Neural cell (in vitro differentiated cells): ENCODE measurements around the gene GALNT8. TPM values are rescaled to one million over a fixed set of nuclear protein-coding genes. Genes with fewer than 3 reads are reported as not detected.

Experiments used
- H2AFZ ChIP-seq: fragments of 200-600, 300-800 bp; sonication (generic), shearing (Covaris generic); 2 replicates; pipeline ENCODE4 v1.6.0; 2014; ENCODE audit warnings: low read depth, mild to moderate bottlenecking, antibody characterized with exemption, low read length, moderate library complexity
- H3F3A ChIP-seq: fragments of 200-600 bp; shearing (Covaris generic); 2 replicates; pipeline ENCODE4 v1.6.1; 2016; ENCODE audit warnings: mild to moderate bottlenecking, moderate library complexity, mixed read lengths, antibody characterized with exemption, low read length; ENCODE audit not compliant: insufficient read depth, poor library complexity, severe bottlenecking
- H3K27ac ChIP-seq: fragments of 200-600, 300-800 bp; sonication (generic), shearing (Covaris generic); 2 replicates; pipeline ENCODE4 v1.5.1; 2014; ENCODE audit warnings: mild to moderate bottlenecking, low read length, moderate library complexity
- H3K27me3 ChIP-seq: fragments of 300-800, 200-600 bp; sonication (generic), shearing (Covaris generic); 2 replicates; pipeline ENCODE4 v1.6.0; 2014; ENCODE audit warnings: mild to moderate bottlenecking, low read depth, low read length, moderate library complexity; ENCODE audit not compliant: insufficient read depth
- H3K36me3 ChIP-seq: fragments of 300-800, 200-600 bp; sonication (generic), shearing (Covaris generic); 2 replicates; pipeline ENCODE4 v1.5.1; 2014; ENCODE audit warnings: mild to moderate bottlenecking, antibody characterized with exemption, low read length, moderate library complexity; ENCODE audit not compliant: insufficient read depth
- H3K4me2 ChIP-seq: fragments of 300-800, 200-600 bp; sonication (generic), shearing (Covaris generic); 2 replicates; pipeline ENCODE4 v1.6.0; 2014; ENCODE audit warnings: mild to moderate bottlenecking, low read length
- H3K4me3 ChIP-seq: fragments of 300-800, 200-600 bp; sonication (generic), shearing (Covaris generic); 2 replicates; pipeline ENCODE4 v1.5.1; 2014; ENCODE audit warnings: mild to moderate bottlenecking, low read length, moderate library complexity
- H3K79me2 ChIP-seq: fragments of 200-600 bp; shearing (Covaris generic); replicated peaks from 2 replicates; pipeline ENCODE4 v1.6.0; 2014; ENCODE audit warnings: mild to moderate bottlenecking, low read length, moderate library complexity; ENCODE audit not compliant: insufficient read depth
- H3K9ac ChIP-seq: fragments of 300-800, 200-600 bp; sonication (generic), shearing (Covaris generic); 2 replicates; pipeline ENCODE4 v1.6.1; 2016; ENCODE audit warnings: mild to moderate bottlenecking, low read length, mixed read lengths
- H3K9me2 ChIP-seq: fragments of 200-600 bp; shearing (Covaris generic); 2 replicates; pipeline ENCODE4 v1.6.1; 2016; ENCODE audit warnings: mild to moderate bottlenecking, low read length, mixed read lengths; ENCODE audit not compliant: insufficient read depth
- H3K9me3 ChIP-seq: fragments of 200-600, 300-800 bp; sonication (generic), shearing (Covaris generic); 2 replicates; pipeline ENCODE4 v1.6.1; 2016; ENCODE audit warnings: mild to moderate bottlenecking, mixed run types, low read length, moderate library complexity, mixed read lengths
- H4K20me1 ChIP-seq: fragments of 200-600 bp; shearing (Covaris generic); 2 replicates; pipeline ENCODE4 v1.6.1; 2016; ENCODE audit warnings: mild to moderate bottlenecking, mixed run types; ENCODE audit not compliant: insufficient read depth
- CTCF ChIP-seq: fragments of 450-650 bp; IDR thresholded peaks from 2 replicates; pipeline ENCODE4 v1.5.1; 2014; ENCODE audit warnings: antibody characterized with exemption, mild to moderate bottlenecking, moderate library complexity; ENCODE audit not compliant: poor library complexity, severe bottlenecking
- EP300 ChIP-seq: fragments of 450-650 bp; conservative IDR thresholded peaks from 2 replicates; pipeline ENCODE4 v1.6.1; 2014; ENCODE audit warnings: antibody characterized with exemption, mild to moderate bottlenecking, moderate library complexity; ENCODE audit not compliant: poor library complexity, severe bottlenecking
- EZH2 ChIP-seq: fragments of 200-600, 300-800 bp; shearing (Covaris generic), sonication (generic); IDR thresholded peaks from 2 replicates; pipeline ENCODE4 v1.6.1; 2014; ENCODE audit warnings: antibody characterized with exemption, low read length, borderline replicate concordance, mild to moderate bottlenecking; ENCODE audit not compliant: insufficient read depth, poor library complexity, severe bottlenecking
- MXI1 ChIP-seq: fragments of 450-650 bp; conservative IDR thresholded peaks from 2 replicates; pipeline ENCODE4 v1.6.1; 2014; ENCODE audit warnings: antibody characterized with exemption, mild to moderate bottlenecking; ENCODE audit not compliant: poor library complexity, severe bottlenecking
- POLR2AphosphoS5 ChIP-seq: IDR thresholded peaks from 2 replicates; pipeline ENCODE4 v1.6.1; 2012
- RAD21 ChIP-seq: fragments of 450-650 bp; conservative IDR thresholded peaks from 2 replicates; pipeline ENCODE4 v1.6.1; 2014; ENCODE audit warnings: antibody characterized with exemption, mild to moderate bottlenecking, moderate library complexity
- REST ChIP-seq: IDR thresholded peaks from 2 replicates; pipeline ENCODE4 v1.6.1; 2012; ENCODE audit warnings: borderline replicate concordance
- SMC3 ChIP-seq: fragments of 450-650 bp; conservative IDR thresholded peaks from 2 replicates; pipeline ENCODE4 v1.6.1; 2014; ENCODE audit warnings: antibody characterized with exemption, mild to moderate bottlenecking, moderate library complexity; ENCODE audit not compliant: poor library complexity
- TAF1 ChIP-seq: IDR thresholded peaks from 2 replicates; pipeline ENCODE4 v1.6.1; 2012; ENCODE audit warnings: low read depth
- polyA plus RNA-seq: library from polyadenylated mRNA; depleted of rRNA; stranded (reverse); fragments of >200 nt; gene quantifications from 2 replicates; pipeline ENCODE4 v1.2.3, GENCODE V29; 2014

Gene GALNT8
- polyA plus RNA-seq, 1 donor from 2014 or later, result 25.8 TPM

GRCh38 chr12:4814485-4814884 lies 94.3 kb downstream of the GALNT8 start:
- Histone ChIP-seq H3K9me2 (no peaks in the 10 kb centered on the region), H3K27me3 (no peaks in the 10 kb centered on the region), H3F3A (peaks cover 12% of the 10 kb centered on the region), H3K4me3 (peak overlapping the region; percentile 93), H4K20me1 (no peaks in the 10 kb centered on the region), H3K27ac (peak overlapping the region; percentile 80), H3K79me2 (peaks cover 45% of the 10 kb centered on the region), H3K36me3 (peaks cover 9% of the 10 kb centered on the region), H2AFZ (no peak overlapping the region), H3K9ac (peak overlapping the region; percentile 74), H3K9me3 (no peaks in the 10 kb centered on the region), H3K4me2 (peak overlapping the region; percentile 76)
- no peak for TF ChIP-seq MXI1

- Histone ChIP-seq H3K27ac (peak overlapping the region; percentile 96), H3K36me3 (peaks cover under 1% of the 10 kb centered on the region), H2AFZ (no peak overlapping the region), H3K9ac (peak overlapping the region; percentile 74), H3K27me3 (no peaks in the 10 kb centered on the region), H3K79me2 (peaks cover 51% of the 10 kb centered on the region), H3K4me3 (peak overlapping the region; percentile 93), H3K9me3 (no peaks in the 10 kb centered on the region), H3K4me2 (peak overlapping the region; percentile 76), H4K20me1 (no peaks in the 10 kb centered on the region), H3K9me2 (no peaks in the 10 kb centered on the region), H3F3A (peaks cover 12% of the 10 kb centered on the region)
- no peak for TF ChIP-seq TAF1
Observed at GRCh38 chr12:4816744-4817525, 96.7 kb downstream of the GALNT8 start.

GRCh38 chr12:4817880-4818279 lies 97.7 kb downstream of the GALNT8 start:
- Histone ChIP-seq H3K4me3 (peak overlapping the region; percentile 93), H3K27ac (peak overlapping the region; percentile 96), H3K9ac (peak overlapping the region; percentile 74)

More at GRCh38 chr12:4817880-4818279, 97.7 kb downstream of the GALNT8 start:
- H3K27me3 ChIP-seq, result no peaks in the 10 kb centered on the region
- peaks cover 47% of the 10 kb centered on the region for H3K79me2 ChIP-seq
- no peaks in the 10 kb centered on the region for H4K20me1 ChIP-seq
- H3F3A ChIP-seq, result peaks cover 12% of the 10 kb centered on the region
- peak overlapping the region; percentile 76 for H3K4me2 ChIP-seq
- no peaks in the 10 kb centered on the region for H3K36me3 ChIP-seq
- H3K9me3 ChIP-seq, result no peaks in the 10 kb centered on the region
- H2AFZ ChIP-seq, result peak overlapping the region; percentile 10
- TF ChIP-seq REST (peak; percentile 92), CTCF (no peak), MXI1 (peak; percentile 64), TAF1 (no peak), POLR2AphosphoS5 (peak; percentile 76), EZH2 (no peak), RAD21 (peak; percentile 41), EP300 (peak; percentile 97), SMC3 (peak; percentile 45)
- H3K9me2 ChIP-seq, result no peaks in the 10 kb centered on the region
